Neural cell (in vitro differentiated cells): ENCODE data around the gene PNPLA7. TPM values are rescaled to one million over a fixed set of nuclear protein-coding genes. Genes with fewer than 3 reads are reported as not detected.

Experiments
- H2AFZ ChIP-seq: fragments of 200-600, 300-800 bp; sonication (generic), shearing (Covaris generic); 2 replicates; pipeline ENCODE4 v1.6.0; 2014; ENCODE audit warnings: low read depth, mild to moderate bottlenecking, antibody characterized with exemption, low read length, moderate library complexity
- H3F3A ChIP-seq: fragments of 200-600 bp; shearing (Covaris generic); 2 replicates; pipeline ENCODE4 v1.6.1; 2016; ENCODE audit warnings: mild to moderate bottlenecking, moderate library complexity, mixed read lengths, antibody characterized with exemption, low read length; ENCODE audit not compliant: insufficient read depth, poor library complexity, severe bottlenecking
- H3K27ac ChIP-seq: fragments of 200-600, 300-800 bp; sonication (generic), shearing (Covaris generic); 2 replicates; pipeline ENCODE4 v1.5.1; 2014; ENCODE audit warnings: mild to moderate bottlenecking, low read length, moderate library complexity
- H3K27me3 ChIP-seq: fragments of 300-800, 200-600 bp; sonication (generic), shearing (Covaris generic); 2 replicates; pipeline ENCODE4 v1.6.0; 2014; ENCODE audit warnings: mild to moderate bottlenecking, low read depth, low read length, moderate library complexity; ENCODE audit not compliant: insufficient read depth
- H3K36me3 ChIP-seq: fragments of 300-800, 200-600 bp; sonication (generic), shearing (Covaris generic); 2 replicates; pipeline ENCODE4 v1.5.1; 2014; ENCODE audit warnings: mild to moderate bottlenecking, antibody characterized with exemption, low read length, moderate library complexity; ENCODE audit not compliant: insufficient read depth
- H3K4me2 ChIP-seq: fragments of 300-800, 200-600 bp; sonication (generic), shearing (Covaris generic); 2 replicates; pipeline ENCODE4 v1.6.0; 2014; ENCODE audit warnings: mild to moderate bottlenecking, low read length
- H3K4me3 ChIP-seq: fragments of 300-800, 200-600 bp; sonication (generic), shearing (Covaris generic); 2 replicates; pipeline ENCODE4 v1.5.1; 2014; ENCODE audit warnings: mild to moderate bottlenecking, low read length, moderate library complexity
- H3K79me2 ChIP-seq: fragments of 200-600 bp; shearing (Covaris generic); replicated peaks from 2 replicates; pipeline ENCODE4 v1.6.0; 2014; ENCODE audit warnings: mild to moderate bottlenecking, low read length, moderate library complexity; ENCODE audit not compliant: insufficient read depth
- H3K9ac ChIP-seq: fragments of 300-800, 200-600 bp; sonication (generic), shearing (Covaris generic); 2 replicates; pipeline ENCODE4 v1.6.1; 2016; ENCODE audit warnings: mild to moderate bottlenecking, low read length, mixed read lengths
- H3K9me2 ChIP-seq: fragments of 200-600 bp; shearing (Covaris generic); 2 replicates; pipeline ENCODE4 v1.6.1; 2016; ENCODE audit warnings: mild to moderate bottlenecking, low read length, mixed read lengths; ENCODE audit not compliant: insufficient read depth
- H3K9me3 ChIP-seq: fragments of 200-600, 300-800 bp; sonication (generic), shearing (Covaris generic); 2 replicates; pipeline ENCODE4 v1.6.1; 2016; ENCODE audit warnings: mild to moderate bottlenecking, mixed run types, low read length, moderate library complexity, mixed read lengths
- H4K20me1 ChIP-seq: fragments of 200-600 bp; shearing (Covaris generic); 2 replicates; pipeline ENCODE4 v1.6.1; 2016; ENCODE audit warnings: mild to moderate bottlenecking, mixed run types; ENCODE audit not compliant: insufficient read depth
- EP300 ChIP-seq: fragments of 450-650 bp; conservative IDR thresholded peaks from 2 replicates; pipeline ENCODE4 v1.6.1; 2014; ENCODE audit warnings: antibody characterized with exemption, mild to moderate bottlenecking, moderate library complexity; ENCODE audit not compliant: poor library complexity, severe bottlenecking
- EZH2 ChIP-seq: fragments of 200-600, 300-800 bp; shearing (Covaris generic), sonication (generic); IDR thresholded peaks from 2 replicates; pipeline ENCODE4 v1.6.1; 2014; ENCODE audit warnings: antibody characterized with exemption, low read length, borderline replicate concordance, mild to moderate bottlenecking; ENCODE audit not compliant: insufficient read depth, poor library complexity, severe bottlenecking
- MXI1 ChIP-seq: fragments of 450-650 bp; conservative IDR thresholded peaks from 2 replicates; pipeline ENCODE4 v1.6.1; 2014; ENCODE audit warnings: antibody characterized with exemption, mild to moderate bottlenecking; ENCODE audit not compliant: poor library complexity, severe bottlenecking
- POLR2AphosphoS5 ChIP-seq: IDR thresholded peaks from 2 replicates; pipeline ENCODE4 v1.6.1; 2012
- RAD21 ChIP-seq: fragments of 450-650 bp; conservative IDR thresholded peaks from 2 replicates; pipeline ENCODE4 v1.6.1; 2014; ENCODE audit warnings: antibody characterized with exemption, mild to moderate bottlenecking, moderate library complexity
- SMC3 ChIP-seq: fragments of 450-650 bp; conservative IDR thresholded peaks from 2 replicates; pipeline ENCODE4 v1.6.1; 2014; ENCODE audit warnings: antibody characterized with exemption, mild to moderate bottlenecking, moderate library complexity; ENCODE audit not compliant: poor library complexity
- TAF1 ChIP-seq: IDR thresholded peaks from 2 replicates; pipeline ENCODE4 v1.6.1; 2012; ENCODE audit warnings: low read depth
- polyA plus RNA-seq: library from polyadenylated mRNA; depleted of rRNA; stranded (reverse); fragments of >200 nt; gene quantifications from 2 replicates; pipeline ENCODE4 v1.2.3, GENCODE V29; 2014
- TF ChIP-seq, protein P1 (sequence below): fragments of 450-650 bp; IDR thresholded peaks from 2 replicates; pipeline ENCODE4 v1.5.1; 2014; ENCODE audit warnings: antibody characterized with exemption, mild to moderate bottlenecking, moderate library complexity; ENCODE audit not compliant: poor library complexity, severe bottlenecking
- TF ChIP-seq, protein P2 (sequence below): IDR thresholded peaks from 2 replicates; pipeline ENCODE4 v1.6.1; 2012; ENCODE audit warnings: borderline replicate concordance

Gene PNPLA7
- polyA plus RNA-seq, 1 donor from 2014 or later: 0.72 TPM

DNA sequence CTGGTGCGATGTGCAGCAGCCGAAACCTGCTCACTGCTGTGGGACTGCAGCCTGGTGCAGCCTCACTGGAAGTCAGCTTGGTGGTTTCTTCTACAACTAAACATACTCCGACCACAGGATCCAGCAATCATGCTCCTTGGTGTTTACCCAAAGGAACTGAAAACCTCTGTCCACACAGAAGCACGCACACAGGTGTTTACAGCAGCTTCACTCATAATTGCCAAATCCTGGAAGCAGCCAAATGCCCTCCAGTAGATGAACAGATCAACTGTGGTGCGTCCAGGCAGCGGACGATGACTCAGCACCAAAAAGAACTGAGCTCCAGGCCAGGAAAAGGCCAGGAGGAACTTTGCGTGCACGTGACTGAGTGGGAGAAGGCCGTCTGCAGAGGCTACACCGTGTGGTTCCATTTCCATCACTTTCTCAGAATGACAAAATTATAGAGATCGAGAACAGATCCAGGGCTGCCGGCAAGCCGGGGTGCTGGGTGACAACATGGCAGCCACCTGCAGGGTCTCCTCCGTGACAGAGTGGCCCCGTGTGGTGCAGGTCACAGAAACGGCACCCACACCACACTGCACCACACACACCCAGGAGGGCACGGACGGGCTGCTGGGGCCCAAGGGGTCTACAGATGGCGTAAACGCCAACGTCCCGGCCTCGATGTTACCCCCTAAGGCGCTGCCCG is 68.0 kb downstream of the PNPLA7 start:
- Histone ChIP-seq H3K9ac (no peak overlapping the region), H3K4me2 (no peak overlapping the region)

DNA sequence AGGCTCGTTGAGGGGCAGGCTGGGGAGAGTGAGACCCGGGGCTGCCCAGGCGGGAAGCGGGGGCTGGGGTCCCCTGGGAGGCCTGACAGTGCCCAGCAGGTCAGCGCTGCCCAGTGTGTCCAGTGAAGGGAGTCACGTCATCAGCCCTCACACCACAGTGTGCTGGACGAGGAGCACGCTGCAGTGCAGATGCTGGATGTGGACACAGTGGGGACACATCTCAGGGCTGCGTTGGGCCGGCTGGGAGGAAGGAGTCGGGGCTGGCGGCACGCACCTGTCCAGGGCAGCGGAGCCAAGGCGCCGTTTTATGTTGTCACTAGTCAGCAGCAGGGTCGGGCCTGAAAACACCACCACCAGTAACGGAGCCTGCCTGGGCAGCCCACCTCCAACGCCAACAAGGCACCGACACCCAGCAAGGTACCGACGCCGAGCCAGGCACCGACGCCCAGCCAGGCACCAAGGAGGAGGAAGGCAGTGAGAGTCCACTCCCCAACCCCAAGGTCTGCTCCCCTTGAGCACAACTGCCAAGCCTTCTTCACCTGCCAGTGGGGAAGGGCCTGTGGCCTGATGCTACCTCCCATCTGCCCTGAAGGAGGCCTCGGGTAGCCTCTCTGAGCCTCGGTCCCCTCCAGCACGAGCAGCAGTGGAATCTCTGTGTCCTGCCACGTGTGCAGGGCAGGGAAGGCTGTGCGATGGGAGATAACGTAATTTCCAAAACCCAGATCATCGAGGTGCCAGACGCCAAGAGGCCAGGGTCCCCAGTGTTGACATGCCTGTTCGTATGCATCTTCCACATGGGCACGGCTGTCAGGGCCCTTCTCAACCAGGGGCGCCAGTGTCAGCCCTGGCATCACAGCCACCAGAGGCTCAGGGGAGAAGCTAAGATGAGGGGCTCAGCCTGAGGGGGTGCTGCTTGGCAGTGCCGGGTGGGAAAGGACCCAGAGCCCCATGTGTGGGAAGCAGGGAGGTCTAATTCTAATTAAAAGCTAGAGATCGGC is 69.2 kb downstream of the PNPLA7 start:
- Histone ChIP-seq H3K9me3 (no peaks in the 10 kb centered on the region), H3K4me2 (no peak overlapping the region), H3K4me3 (no peak overlapping the region), H3K79me2 (no peaks in the 10 kb centered on the region), H2AFZ (no peak overlapping the region), H3K9ac (no peak overlapping the region), H3K36me3 (no peaks in the 10 kb centered on the region), H4K20me1 (no peaks in the 10 kb centered on the region), H3F3A (no peaks in the 10 kb centered on the region), H3K27ac (no peak overlapping the region), H3K27me3 (no peaks in the 10 kb centered on the region), H3K9me2 (no peaks in the 10 kb centered on the region)
- TF ChIP-seq TAF1: no peak
- TF ChIP-seq EP300: no peak

More for the DNA sequence above, 68.0 kb downstream of the PNPLA7 start:
- H4K20me1 ChIP-seq: no peaks in the 10 kb centered on the region
- H3K4me3 ChIP-seq: no peak overlapping the region
- TF ChIP-seq EZH2 (no peak), EP300 (no peak), TAF1 (no peak), SMC3 (no peak), MXI1 (no peak), POLR2AphosphoS5 (no peak), RAD21 (no peak)
- TF ChIP-seq, protein P1, sequence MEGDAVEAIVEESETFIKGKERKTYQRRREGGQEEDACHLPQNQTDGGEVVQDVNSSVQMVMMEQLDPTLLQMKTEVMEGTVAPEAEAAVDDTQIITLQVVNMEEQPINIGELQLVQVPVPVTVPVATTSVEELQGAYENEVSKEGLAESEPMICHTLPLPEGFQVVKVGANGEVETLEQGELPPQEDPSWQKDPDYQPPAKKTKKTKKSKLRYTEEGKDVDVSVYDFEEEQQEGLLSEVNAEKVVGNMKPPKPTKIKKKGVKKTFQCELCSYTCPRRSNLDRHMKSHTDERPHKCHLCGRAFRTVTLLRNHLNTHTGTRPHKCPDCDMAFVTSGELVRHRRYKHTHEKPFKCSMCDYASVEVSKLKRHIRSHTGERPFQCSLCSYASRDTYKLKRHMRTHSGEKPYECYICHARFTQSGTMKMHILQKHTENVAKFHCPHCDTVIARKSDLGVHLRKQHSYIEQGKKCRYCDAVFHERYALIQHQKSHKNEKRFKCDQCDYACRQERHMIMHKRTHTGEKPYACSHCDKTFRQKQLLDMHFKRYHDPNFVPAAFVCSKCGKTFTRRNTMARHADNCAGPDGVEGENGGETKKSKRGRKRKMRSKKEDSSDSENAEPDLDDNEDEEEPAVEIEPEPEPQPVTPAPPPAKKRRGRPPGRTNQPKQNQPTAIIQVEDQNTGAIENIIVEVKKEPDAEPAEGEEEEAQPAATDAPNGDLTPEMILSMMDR: no peak
- TF ChIP-seq, protein P2, sequence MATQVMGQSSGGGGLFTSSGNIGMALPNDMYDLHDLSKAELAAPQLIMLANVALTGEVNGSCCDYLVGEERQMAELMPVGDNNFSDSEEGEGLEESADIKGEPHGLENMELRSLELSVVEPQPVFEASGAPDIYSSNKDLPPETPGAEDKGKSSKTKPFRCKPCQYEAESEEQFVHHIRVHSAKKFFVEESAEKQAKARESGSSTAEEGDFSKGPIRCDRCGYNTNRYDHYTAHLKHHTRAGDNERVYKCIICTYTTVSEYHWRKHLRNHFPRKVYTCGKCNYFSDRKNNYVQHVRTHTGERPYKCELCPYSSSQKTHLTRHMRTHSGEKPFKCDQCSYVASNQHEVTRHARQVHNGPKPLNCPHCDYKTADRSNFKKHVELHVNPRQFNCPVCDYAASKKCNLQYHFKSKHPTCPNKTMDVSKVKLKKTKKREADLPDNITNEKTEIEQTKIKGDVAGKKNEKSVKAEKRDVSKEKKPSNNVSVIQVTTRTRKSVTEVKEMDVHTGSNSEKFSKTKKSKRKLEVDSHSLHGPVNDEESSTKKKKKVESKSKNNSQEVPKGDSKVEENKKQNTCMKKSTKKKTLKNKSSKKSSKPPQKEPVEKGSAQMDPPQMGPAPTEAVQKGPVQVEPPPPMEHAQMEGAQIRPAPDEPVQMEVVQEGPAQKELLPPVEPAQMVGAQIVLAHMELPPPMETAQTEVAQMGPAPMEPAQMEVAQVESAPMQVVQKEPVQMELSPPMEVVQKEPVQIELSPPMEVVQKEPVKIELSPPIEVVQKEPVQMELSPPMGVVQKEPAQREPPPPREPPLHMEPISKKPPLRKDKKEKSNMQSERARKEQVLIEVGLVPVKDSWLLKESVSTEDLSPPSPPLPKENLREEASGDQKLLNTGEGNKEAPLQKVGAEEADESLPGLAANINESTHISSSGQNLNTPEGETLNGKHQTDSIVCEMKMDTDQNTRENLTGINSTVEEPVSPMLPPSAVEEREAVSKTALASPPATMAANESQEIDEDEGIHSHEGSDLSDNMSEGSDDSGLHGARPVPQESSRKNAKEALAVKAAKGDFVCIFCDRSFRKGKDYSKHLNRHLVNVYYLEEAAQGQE: no peak
- no peak overlapping the region for H3K27ac ChIP-seq
- no peaks in the 10 kb centered on the region for H3K36me3 ChIP-seq
- no peaks in the 10 kb centered on the region for H3K9me3 ChIP-seq
- H3K27me3 ChIP-seq: no peaks in the 10 kb centered on the region
- H3K9me2 ChIP-seq: no peaks in the 10 kb centered on the region
- no peak overlapping the region for H2AFZ ChIP-seq
- no peaks in the 10 kb centered on the region for H3K79me2 ChIP-seq
- H3F3A ChIP-seq: no peaks in the 10 kb centered on the region
